GM19239 (cell line): ENCODE data around the gene ATG2A.

Experiments used
- DNase-seq: peaks from one replicate; pipeline ENCODE4 v3.0.0; 2011; ENCODE audit warnings: low spot score; ENCODE audit not compliant: insufficient read length
- FAIRE-seq: peaks from 2 replicates; lab custom pipeline; 2011; peaks lifted over from hg19 to GRCh38; lab: Jason Lieb, UNC

ATG2A gene

GRCh38 chr11:64906314-64906635 lies 10.7 kb downstream of the ATG2A start:
- FAIRE-seq: no peak
- no peak for DNase-seq

- DNase-seq: no peak
- FAIRE-seq: no peak
Measured at GRCh38 chr11:64905516-64906313, 11.3 kb downstream of the ATG2A start.

GRCh38 chr11:64903291-64903833 lies 13.6 kb downstream of the ATG2A start:
- no peak for FAIRE-seq
- DNase-seq: no peak

DNA sequence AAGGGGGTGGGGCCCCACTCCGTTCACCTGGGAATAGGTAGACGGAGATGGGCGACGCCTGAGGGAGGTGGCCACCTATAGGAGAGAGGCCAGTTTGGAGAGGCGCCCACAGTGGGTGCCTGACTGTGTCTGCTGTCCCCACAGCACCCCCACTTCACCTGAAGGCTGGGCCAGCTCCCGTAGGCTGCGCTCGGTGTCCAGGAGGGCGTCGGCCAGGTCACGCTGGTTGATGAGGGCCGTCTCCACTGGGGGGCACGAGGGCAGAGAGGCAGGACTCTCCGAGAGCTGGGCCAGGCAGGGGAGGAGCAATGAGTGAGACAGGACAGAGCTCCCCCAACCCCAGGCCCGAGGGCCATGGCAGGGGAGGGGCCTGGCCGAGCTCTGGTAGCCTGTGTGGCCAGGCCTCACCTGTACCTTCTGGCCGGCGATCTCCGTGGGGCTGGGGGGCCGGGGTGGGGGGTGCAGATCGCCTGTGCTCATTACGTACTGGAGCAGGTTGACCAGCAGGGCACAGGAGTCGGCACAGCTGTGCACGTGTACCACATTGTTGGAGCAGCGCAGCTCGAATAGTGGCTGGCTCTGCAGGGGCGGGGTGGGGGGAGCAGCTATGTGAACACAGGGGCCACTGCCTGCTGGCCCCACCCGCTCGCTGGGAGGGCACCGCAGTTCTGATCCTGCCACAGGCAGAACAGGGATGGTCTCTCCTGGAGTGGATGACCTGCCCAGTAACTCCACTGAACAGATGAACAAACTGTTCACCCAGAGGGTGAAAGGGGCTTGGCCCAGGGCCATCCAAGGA lies 14.7 kb downstream of the ATG2A start:
- DNase-seq: no peak
- FAIRE-seq: no peak

DNA sequence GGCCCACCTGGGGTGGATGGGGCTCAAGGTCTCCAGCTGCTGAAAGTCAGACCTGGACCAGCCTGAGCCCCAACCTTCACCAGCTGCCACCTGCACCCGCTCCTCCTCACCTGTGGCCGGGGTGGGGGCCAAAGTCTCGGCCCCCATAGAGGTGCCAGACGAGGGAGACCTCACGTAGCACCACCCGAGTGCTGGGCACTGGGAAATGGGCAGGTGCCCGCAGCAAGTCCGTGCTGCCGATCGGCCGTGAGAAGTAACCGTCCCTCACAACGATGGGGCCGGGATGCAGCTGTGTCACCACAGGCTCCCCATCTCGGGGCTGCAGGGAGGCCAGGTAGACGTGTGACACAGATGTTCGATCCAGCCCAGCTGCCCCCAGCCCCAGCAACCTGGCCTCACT lies 16.2 kb downstream of the ATG2A start:
- no peak for FAIRE-seq

DNA sequence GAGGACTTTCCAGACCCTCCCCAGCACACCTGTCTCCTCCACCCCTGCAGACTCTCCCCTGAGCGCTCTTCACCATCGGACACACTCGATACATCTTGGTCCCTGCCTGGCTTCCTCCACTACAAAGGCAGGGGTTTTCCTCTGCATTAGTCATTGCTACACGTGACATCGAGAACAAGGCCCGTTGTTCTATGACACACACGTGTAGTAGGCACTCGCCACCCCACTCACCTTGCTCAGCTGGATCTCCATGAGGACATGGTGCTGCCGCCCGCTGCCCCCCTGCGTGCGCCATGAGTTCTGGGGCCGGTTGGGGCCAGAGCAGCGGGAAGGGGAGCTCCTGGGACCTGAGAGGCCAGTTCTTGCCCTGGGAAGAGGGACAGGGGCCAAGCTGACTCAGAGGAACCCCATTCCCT lies 16.7 kb downstream of the ATG2A start:
- FAIRE-seq (no peak), DNase-seq (no peak)

More for the DNA sequence above, 16.2 kb downstream of the ATG2A start:
- no peak for DNase-seq

GRCh38 chr11:64898541-64898940 lies 18.5 kb downstream of the ATG2A start:
- FAIRE-seq: no peak
- DNase-seq: no peak

DNA sequence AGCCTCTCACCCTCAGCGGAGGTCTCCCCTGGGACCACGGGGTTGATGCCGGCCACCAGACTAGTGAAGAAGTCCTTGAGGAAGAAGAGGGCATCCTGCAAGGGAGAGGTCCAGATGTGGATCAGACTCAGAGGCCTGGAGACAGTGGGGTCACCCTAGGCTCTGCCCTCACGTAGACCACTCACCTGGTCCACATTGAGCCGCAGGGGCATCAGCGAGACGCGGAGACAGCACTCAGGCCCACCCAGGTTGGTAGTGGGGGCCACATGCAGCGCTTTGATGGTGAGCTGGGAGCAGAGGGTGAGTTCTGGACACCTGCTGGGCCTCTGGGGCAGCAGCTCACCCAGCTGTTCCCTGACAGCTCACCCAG lies 18.9 kb downstream of the ATG2A start:
- no peak for FAIRE-seq
- DNase-seq: no peak

GRCh38 chr11:64897381-64898075 lies 19.5 kb downstream of the ATG2A start:
- FAIRE-seq (no peak), DNase-seq (no peak)

GRCh38 chr11:64896448-64897022 lies 20.5 kb downstream of the ATG2A start:
- DNase-seq (no peak), FAIRE-seq (no peak)

GRCh38 chr11:64894812-64895452 lies 22.1 kb downstream of the ATG2A start:
- DNase-seq: no peak
- FAIRE-seq: no peak

- DNase-seq (peak; percentile 97), FAIRE-seq (peak; percentile 93)
Measured at GRCh38 chr11:64894070-64894811, 22.8 kb downstream of the ATG2A start.

- peak; percentile 89 for FAIRE-seq
- DNase-seq: peak; percentile 61
Measured at GRCh38 chr11:64893194-64894069, 23.6 kb downstream of the ATG2A start.

DNA sequence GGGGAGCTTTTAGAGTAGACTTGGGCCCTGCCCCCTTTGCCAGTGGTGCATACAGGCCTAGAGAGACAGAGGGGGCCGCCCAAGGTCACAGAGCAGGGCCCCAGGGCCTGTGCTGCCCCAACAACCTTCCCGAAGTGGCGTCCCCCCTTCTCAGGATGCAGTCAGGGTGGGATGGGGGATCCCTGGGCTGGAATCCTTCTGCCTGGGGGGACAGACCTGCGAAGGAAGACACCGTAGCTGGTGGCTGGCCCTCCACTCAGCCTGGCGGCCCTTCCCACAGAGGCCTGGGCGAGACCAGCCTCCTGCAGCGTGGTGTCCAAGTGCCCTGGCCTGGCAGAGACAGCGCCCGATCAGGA lies 24.2 kb downstream of the ATG2A start:
- FAIRE-seq (no peak), DNase-seq (no peak)

- FAIRE-seq (no peak), DNase-seq (no peak)
Measured at GRCh38 chr11:64892411-64892831, 24.6 kb downstream of the ATG2A start.

GRCh38 chr11:64891880-64892279 lies 25.1 kb downstream of the ATG2A start:
- FAIRE-seq: no peak
- no peak for DNase-seq

DNA sequence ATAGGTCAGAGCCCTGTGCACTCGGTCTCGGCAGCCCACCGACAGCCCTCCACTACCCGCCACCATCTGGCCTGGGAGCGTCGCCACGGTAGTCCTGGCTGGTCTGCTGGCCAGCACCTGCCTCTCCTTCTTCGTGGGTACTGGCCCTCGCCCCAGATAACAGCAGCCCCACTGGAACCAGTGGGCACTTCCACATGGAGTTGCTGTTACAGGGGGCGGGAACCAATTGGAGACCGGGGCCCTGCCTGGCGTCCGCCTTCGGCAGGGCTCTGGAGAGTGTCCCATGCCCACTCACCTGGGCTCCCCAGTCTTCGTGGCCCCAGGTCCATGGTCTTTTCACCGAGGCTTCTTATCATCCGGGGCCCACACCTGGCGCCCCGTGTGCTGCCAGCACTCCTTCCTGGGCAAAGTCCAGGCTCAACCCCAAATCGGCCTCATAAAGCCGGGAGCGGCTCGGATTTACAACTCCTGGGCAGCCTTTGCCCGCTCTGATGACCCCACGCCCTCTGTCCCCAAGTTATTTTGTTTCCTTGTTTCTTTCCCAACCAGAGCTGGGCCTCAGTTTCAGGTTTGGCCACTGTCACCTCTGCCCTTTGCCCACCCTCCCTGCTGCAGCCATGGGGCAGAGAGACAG lies 25.7 kb downstream of the ATG2A start:
- DNase-seq (no peak), FAIRE-seq (no peak)

DNA sequence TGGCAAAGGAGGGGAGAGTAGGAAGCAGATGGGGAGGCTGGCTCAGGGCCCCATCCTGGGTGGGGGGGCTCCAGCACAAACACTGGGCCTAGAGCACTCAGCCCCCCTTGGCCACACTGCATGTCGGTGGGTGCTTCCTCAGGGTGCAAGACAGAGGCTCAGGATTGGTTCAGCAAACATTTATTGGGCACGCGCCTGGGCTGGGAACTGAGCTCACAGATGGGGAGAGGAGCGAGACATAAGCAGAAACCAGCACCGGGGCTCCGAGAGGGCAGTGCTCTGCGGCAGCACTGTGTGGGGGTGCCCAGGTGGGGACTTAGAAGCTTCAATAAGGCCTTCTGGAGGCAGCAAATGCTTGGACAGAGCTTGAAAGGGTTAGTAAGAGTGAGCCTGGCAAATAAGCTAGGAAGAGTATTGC lies 26.5 kb downstream of the ATG2A start:
- FAIRE-seq (no peak), DNase-seq (no peak)
